A549 (cell line): ENCODE results near the gene CYB561. TPM values are rescaled to one million over a fixed set of nuclear protein-coding genes. Genes with fewer than 3 reads are reported as not detected.

ENCODE experiments used
- ATAC-seq, 2 experiments: fragments of 200-7000 bp in 1 of 2; fragments of >200 bp in 1 of 2; cut with Nextera tagmentation in 1 of 2; cut with Tn5 transposase in 1 of 2; 3 replicates each; pipeline versions ENCODE4 v1.8.0 to v1.9.1; 2018 to 2020; ENCODE audit warnings: mild to moderate bottlenecking in 1 of 2, moderate library complexity in 1 of 2
- CTCF ChIA-PET: fragments of 300-600 bp; sonication (Branson Sonifier 250); formaldehyde crosslinking; extraction: SDS; loops from one replicate; lab custom pipeline; 2021; ENCODE audit warnings: antibody characterized with exemption, inconsistent platforms; lab: Yijun Ruan, JAX
- POLR2A ChIA-PET: fragments of 350-600 bp; formaldehyde crosslinking; extraction: SDS; loops from one replicate; lab custom pipeline; 2021; ENCODE audit warnings: antibody characterized with exemption, inconsistent platforms; lab: Yijun Ruan, JAX
- DNase-seq, 2 experiments: peaks; one replicate each; pipeline versions ENCODE4 v3.0.0 to v3.0.0-alpha.2; 2011 to 2016; ENCODE audit warnings: low read depth in 1 of 2, low spot score in 1 of 2
- FAIRE-seq: peaks from 2 replicates; lab custom pipeline; 2011; peaks lifted over from hg19 to GRCh38; lab: Jason Lieb, UNC
- H3K27ac ChIP-seq, 2 experiments: fragments of >200 bp; sonication (Bioruptor Twin); formaldehyde crosslinking; 3 replicates each; pipeline ENCODE4 v1.5.1; 2016 to 2017
- H3K4me1 ChIP-seq: fragments of >200 bp; sonication (Bioruptor Twin); formaldehyde crosslinking; 3 replicates; pipeline ENCODE4 v1.6.1; 2016
- H3K4me2 ChIP-seq: fragments of >200 bp; sonication (Bioruptor Twin); formaldehyde crosslinking; 3 replicates; pipeline ENCODE4 v1.6.1; 2016
- H3K4me3 ChIP-seq: fragments of >200 bp; sonication (Bioruptor Twin); formaldehyde crosslinking; 3 replicates; pipeline ENCODE4 v1.5.1; 2016
- H3K9me3 ChIP-seq: fragments of >200 bp; sonication (Bioruptor Twin); formaldehyde crosslinking; 3 replicates; pipeline ENCODE4 v1.6.1; 2016
- BHLHE40 ChIP-seq: IDR thresholded peaks from 2 replicates; pipeline ENCODE4 v1.6.1; 2012; ENCODE audit warnings: low read depth, low read length, inconsistent platforms
- CEBPB ChIP-seq, 2 experiments: fragments of >200 bp in 1 of 2; sonication (Bioruptor Twin) in 1 of 2; formaldehyde crosslinking in 1 of 2; IDR thresholded peaks; 2 replicates each; pipeline ENCODE4 v1.6.1; 2012 to 2016
- CHD2 ChIP-seq: fragments of 150-350 bp; IDR thresholded peaks from 2 replicates; pipeline ENCODE4 v1.6.1; 2014; ENCODE audit warnings: low read length; ENCODE audit not compliant: partially characterized antibody
- FOXS1 ChIP-seq: fragments of 250-450 bp; sonication (Bioruptor Pico); IDR thresholded peaks from 2 replicates; pipeline ENCODE4 v1.5.0; 2020; ENCODE audit warnings: mild to moderate bottlenecking, moderate library complexity
- HES2 ChIP-seq: fragments of >200 bp; sonication (Bioruptor Twin); formaldehyde crosslinking; IDR thresholded peaks from 2 replicates; pipeline ENCODE4 v1.6.1; 2016
- HEYL ChIP-seq: fragments of 250-450 bp; sonication (Bioruptor Pico); IDR thresholded peaks from 2 replicates; pipeline ENCODE4 v1.8.0; 2021; ENCODE audit warnings: mild to moderate bottlenecking, moderate library complexity
- KDM5A ChIP-seq: fragments of 200-600 bp; sonication (generic); IDR thresholded peaks from 2 replicates; pipeline ENCODE4 v1.6.1; 2016; ENCODE audit warnings: antibody characterized with exemption, mild to moderate bottlenecking
- MAFK ChIP-seq: fragments of 450-650 bp; IDR thresholded peaks from 2 replicates; pipeline ENCODE4 v1.6.1; 2014; ENCODE audit not compliant: partially characterized antibody
- MYC ChIP-seq: IDR thresholded peaks from 2 replicates; pipeline ENCODE4 v1.6.1; 2012; ENCODE audit warnings: mild to moderate bottlenecking, inconsistent platforms, low read length, improper control_type of control experiment, borderline replicate concordance
- NR3C1 ChIP-seq: fragments of >200 bp; sonication (Bioruptor Twin); formaldehyde crosslinking; IDR thresholded peaks from 3 replicates; pipeline ENCODE4 v1.6.1; 2017
- PBX3 ChIP-seq: IDR thresholded peaks from 2 replicates; pipeline ENCODE4 v1.6.1; 2012
- POLR2A ChIP-seq: IDR thresholded peaks from 2 replicates; pipeline ENCODE4 v1.6.1; 2012; ENCODE audit warnings: mild to moderate bottlenecking, low read length
- RAD21 ChIP-seq, 2 experiments: fragments of >200 bp in 1 of 2; sonication (Bioruptor Twin) in 1 of 2; formaldehyde crosslinking in 1 of 2; IDR thresholded peaks in 1 of 2; conservative IDR thresholded peaks in 1 of 2; 2 replicates in 1 of 2; 3 replicates in 1 of 2; pipeline ENCODE4 v1.6.1; 2012 to 2018; ENCODE audit warnings: inconsistent platforms in 1 of 2
- RARB ChIP-seq: fragments of 250-450 bp; sonication (Bioruptor Pico); IDR thresholded peaks from 2 replicates; pipeline ENCODE4 v1.8.0; 2021; ENCODE audit warnings: mild to moderate bottlenecking, moderate library complexity
- RCOR1 ChIP-seq: fragments of 150-350 bp; IDR thresholded peaks from 2 replicates; pipeline ENCODE4 v1.6.1; 2014; ENCODE audit warnings: antibody characterized with exemption, low read length, low read depth
- RNF2 ChIP-seq: fragments of 200-600 bp; sonication (generic); IDR thresholded peaks from 2 replicates; pipeline ENCODE4 v1.6.1; 2016; ENCODE audit warnings: low read depth, mild to moderate bottlenecking, antibody characterized with exemption, moderate library complexity, borderline replicate concordance
- SREBF2 ChIP-seq: fragments of 450-650 bp; IDR thresholded peaks from 2 replicates; pipeline ENCODE4 v1.6.1; 2014; ENCODE audit warnings: mild to moderate bottlenecking, moderate library complexity
- TFCP2L1 ChIP-seq: fragments of 250-450 bp; sonication (Bioruptor Pico); IDR thresholded peaks from 2 replicates; pipeline ENCODE4 v1.5.0; 2021; ENCODE audit warnings: mild to moderate bottlenecking
- ZFP36 ChIP-seq: fragments of 450-650 bp; IDR thresholded peaks from 2 replicates; pipeline ENCODE4 v1.6.1; 2014; ENCODE audit warnings: borderline replicate concordance; ENCODE audit not compliant: partially characterized antibody
- ZSCAN20 ChIP-seq: fragments of 250-450 bp; sonication (Bioruptor Pico); IDR thresholded peaks from 2 replicates; pipeline ENCODE4 v1.8.0; 2022; ENCODE audit warnings: mild to moderate bottlenecking, moderate library complexity
- WGBS: methylation state at CpG from one replicate; pipeline ENCODE4 v1.1.6; 2017; ENCODE audit errors: missing lambda C conversion rate; 5-methylcytosine and 5-hydroxymethylcytosine counted together
- polyA plus RNA-seq, 4 experiments: library from polyadenylated mRNA; depleted of rRNA in 3 of 4; stranded (reverse); fragments of >200 nt; fragmentation: RNase III in 1 of 4; extraction: RNeasy Plus Mini Kit Qiagen cat#74134 plus additional on column Dnase treatment in 1 of 4; gene quantifications; 2 replicates in 3 of 4; 3 replicates in 1 of 4; pipeline ENCODE4 v1.2.3, GENCODE V29; 2011 to 2017
- TF ChIP-seq, protein P1 (sequence below): fragments of >200 bp; sonication (Bioruptor Twin); formaldehyde crosslinking; IDR thresholded peaks from 3 replicates; pipeline ENCODE4 v1.6.1; 2016

CYB561 gene
- polyA plus RNA-seq, 2 of the 4 experiments (the other 2 are of a cell fraction) = 16.6 to 27.2 TPM

GRCh38 chr17:63452046-63452961 lies 6.2 kb upstream of the CYB561 start:
- DNase-seq (no peak), FAIRE-seq (no peak), ATAC-seq (peak; percentile 47 to 55; a peak in 5 of 6 replicates)
- no peak overlapping the region for H3K4me2 ChIP-seq
- no peak overlapping the region for H3K27ac ChIP-seq
- no peaks in the 10 kb centered on the region for H3K9me3 ChIP-seq
- CTCF ChIA-PET = interaction anchor here (0.8 to 23.8 kb wide), 7 partner anchors 7 to 160 kb away, joined by 3 to 364 read pairs (median 6); no protein-coding TSS in a partner anchor
- H3K4me3 ChIP-seq = no peak overlapping the region
- TF ChIP-seq MAFK = peak; percentile 22
- TF ChIP-seq, protein P1, sequence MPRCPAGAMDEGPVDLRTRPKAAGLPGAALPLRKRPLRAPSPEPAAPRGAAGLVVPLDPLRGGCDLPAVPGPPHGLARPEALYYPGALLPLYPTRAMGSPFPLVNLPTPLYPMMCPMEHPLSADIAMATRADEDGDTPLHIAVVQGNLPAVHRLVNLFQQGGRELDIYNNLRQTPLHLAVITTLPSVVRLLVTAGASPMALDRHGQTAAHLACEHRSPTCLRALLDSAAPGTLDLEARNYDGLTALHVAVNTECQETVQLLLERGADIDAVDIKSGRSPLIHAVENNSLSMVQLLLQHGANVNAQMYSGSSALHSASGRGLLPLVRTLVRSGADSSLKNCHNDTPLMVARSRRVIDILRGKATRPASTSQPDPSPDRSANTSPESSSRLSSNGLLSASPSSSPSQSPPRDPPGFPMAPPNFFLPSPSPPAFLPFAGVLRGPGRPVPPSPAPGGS = no peak
- WGBS = 69% methylated on average over 15 of the region's 15 CpGs
- POLR2A ChIA-PET = no interaction called here
- H3K4me1 ChIP-seq = no peaks in the 10 kb centered on the region; the same call in 2 of the 3 replicates

DNA sequence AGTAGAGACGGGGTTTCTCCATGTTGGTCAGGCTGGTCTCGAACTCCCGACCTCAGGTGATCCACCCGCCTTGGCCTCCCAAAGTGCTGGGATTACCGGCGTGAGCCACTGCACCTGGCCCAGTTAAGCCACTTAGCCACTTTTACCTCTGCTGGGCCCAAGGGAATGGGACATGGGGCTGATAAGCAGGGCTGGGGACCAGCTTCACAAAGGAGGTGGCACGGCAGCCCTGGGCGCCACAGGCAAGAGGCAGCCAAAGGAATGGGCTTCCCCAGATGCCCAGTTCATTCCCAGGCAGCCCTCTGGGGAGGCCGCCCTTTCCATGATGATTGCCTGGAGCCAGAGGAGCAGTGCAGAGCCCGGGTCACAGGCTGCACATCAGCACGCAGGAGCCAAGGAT lies 5.0 kb upstream of the CYB561 start:
- TF ChIP-seq CHD2 = no peak
- TF ChIP-seq HES2 = no peak
- no peak for TF ChIP-seq RCOR1
- no peak for TF ChIP-seq POLR2A
- TF ChIP-seq BHLHE40 = no peak
- TF ChIP-seq NR3C1 = no peak
- TF ChIP-seq RARB (CRISPR knock-in tag) = no peak
- no peak for TF ChIP-seq CEBPB (IDR thresholded peaks at IDR 0.05)
- TF ChIP-seq RNF2 = no peak
- TF ChIP-seq MAFK = no peak
- no peak for TF ChIP-seq ZSCAN20 (CRISPR knock-in tag)
- TF ChIP-seq KDM5A = no peak
- H3K9me3 ChIP-seq = no peaks in the 10 kb centered on the region
- peaks cover 9% of the 10 kb centered on the region for H3K4me1 ChIP-seq
- ChIA-PET CTCF (interaction anchor here (1.0 to 23.8 kb wide), 5 partner anchors 10 to 779 kb away, joined by 3 to 364 read pairs (median 3); no protein-coding TSS in a partner anchor), POLR2A (interaction anchor here (0.6 kb wide), 1 partner anchor 99 kb away, joined by 3 read pairs; the partner anchor contains the start of gene DCAF7)
- 84% methylated on average over 11 of the region's 11 CpGs for WGBS
- ATAC-seq (no peak), DNase-seq (no peak), FAIRE-seq (no peak)
- no peak overlapping the region for H3K27ac ChIP-seq
- H3K4me2 ChIP-seq = no peak overlapping the region
- H3K4me3 ChIP-seq = no peak overlapping the region

- 75% methylated on average over 11 of the region's 11 CpGs for WGBS
- Histone ChIP-seq H3K4me2 (no peak overlapping the region), H3K27ac (no peak overlapping the region), H3K4me3 (no peak overlapping the region), H3K9me3 (no peaks in the 10 kb centered on the region), H3K4me1 (peaks cover 9% of the 10 kb centered on the region)
- ChIA-PET CTCF (interaction anchor here (1.0 to 23.8 kb wide), 6 partner anchors 10 to 778 kb away, joined by 3 to 364 read pairs (median 24); partner anchors contain the start of gene ACE), POLR2A (no interaction called here)
- DNase-seq = no peak
- TF ChIP-seq MAFK (no peak), HES2 (no peak), SREBF2 (no peak), MYC (no peak), CEBPB (IDR thresholded peaks at IDR 0.05) (no peak), FOXS1 (no peak), POLR2A (no peak), TFCP2L1 (CRISPR knock-in tag) (no peak), PBX3 (no peak), ZFP36 (no peak), HEYL (CRISPR knock-in tag) (no peak), RAD21 (conservative IDR thresholded peaks at IDR 0.05 in 1 of 2, IDR thresholded peaks at IDR 0.05 in 1 of 2) (no peak)
- no peak for ATAC-seq
- no peak for FAIRE-seq
Observed at GRCh38 chr17:63450551-63450950, 4.4 kb upstream of the CYB561 start.
